CD1c-positive myeloid dendritic cell (primary cell): ENCODE data around the gene PRPF18.

Experiments used
- DNase-seq: peaks from one replicate; pipeline ENCODE4 v3.0.0-alpha.2; 2016; ENCODE audit errors: extremely low spot score

PRPF18 gene

DNA sequence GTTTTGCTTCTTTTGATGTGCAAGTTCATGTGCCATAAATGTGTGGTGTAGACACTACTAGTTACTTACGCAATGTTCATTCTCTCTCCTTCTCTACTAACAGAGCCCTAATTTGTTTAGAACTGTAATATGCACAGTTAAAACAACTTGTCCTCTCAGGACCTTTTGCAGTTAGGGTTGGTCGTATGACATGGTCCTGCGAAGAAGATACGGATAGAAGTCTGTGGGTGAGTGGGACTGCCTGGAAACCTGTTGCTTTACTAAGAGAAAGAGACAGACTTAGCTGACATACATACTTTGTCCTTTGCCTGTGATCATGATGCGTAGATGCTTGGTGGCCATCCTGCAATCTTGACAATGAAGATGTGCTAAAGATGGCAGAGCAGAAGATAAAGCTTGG is 51.1 kb downstream of the PRPF18 start:
- DNase-seq = no peak

DNA sequence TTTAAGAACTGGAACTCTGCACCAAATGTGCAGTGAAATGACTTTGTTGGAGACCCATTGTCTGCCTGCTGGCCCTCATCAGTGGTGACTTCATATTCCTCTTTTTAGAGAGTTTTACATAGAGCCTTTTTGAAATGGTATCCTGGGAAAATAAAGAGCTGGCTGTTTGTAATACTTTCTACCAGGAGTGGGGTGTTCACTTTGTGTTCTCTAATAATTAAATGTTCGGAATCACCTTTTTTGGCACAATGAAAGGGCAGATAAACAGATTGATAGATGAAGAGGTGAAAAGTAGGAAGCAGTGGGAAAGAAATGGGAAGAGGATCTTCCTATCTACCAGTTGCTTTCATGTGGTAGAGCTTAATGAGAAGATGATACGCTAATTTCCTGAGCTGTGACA is 55.5 kb downstream of the PRPF18 start:
- DNase-seq = no peak

DNA sequence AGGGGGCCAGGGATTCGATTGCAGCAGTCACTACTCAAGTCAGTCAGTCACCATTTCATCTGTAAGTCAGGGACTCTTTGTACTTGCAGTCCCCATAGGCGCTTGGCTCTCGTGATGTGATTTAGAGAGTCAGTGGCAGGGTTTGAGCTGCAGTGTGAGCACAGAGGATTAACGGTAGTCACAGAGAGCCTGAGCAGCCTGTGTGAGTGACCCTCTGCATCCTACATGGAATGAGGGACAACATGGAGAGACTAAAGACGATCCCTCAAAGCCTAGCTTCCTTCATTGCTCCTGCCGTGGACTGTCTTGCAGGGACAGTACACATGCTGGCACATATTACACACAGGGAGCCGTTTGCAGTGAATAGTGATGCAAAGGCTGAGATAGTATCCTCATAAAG is 56.3 kb downstream of the PRPF18 start:
- no peak for DNase-seq

DNA sequence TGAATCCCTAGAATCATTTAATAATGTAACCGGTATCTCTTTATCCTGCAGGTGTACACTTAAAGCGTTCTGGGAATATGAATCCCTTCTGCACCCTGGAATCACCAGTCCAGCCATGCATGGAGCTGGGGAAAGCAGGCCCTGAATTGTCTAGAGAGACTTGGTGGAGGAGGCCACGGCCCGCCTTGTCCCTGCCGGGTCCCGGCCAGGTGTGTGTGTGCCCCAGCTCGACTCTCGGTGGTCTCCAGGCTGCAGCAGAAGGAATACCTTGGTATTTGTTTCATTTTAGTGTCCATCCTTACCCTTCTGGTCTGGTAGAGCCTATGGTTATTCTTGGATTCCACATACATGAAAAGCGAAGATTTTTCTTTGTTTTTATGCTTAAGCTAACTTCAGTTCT is 58.1 kb downstream of the PRPF18 start:
- DNase-seq = no peak

DNA sequence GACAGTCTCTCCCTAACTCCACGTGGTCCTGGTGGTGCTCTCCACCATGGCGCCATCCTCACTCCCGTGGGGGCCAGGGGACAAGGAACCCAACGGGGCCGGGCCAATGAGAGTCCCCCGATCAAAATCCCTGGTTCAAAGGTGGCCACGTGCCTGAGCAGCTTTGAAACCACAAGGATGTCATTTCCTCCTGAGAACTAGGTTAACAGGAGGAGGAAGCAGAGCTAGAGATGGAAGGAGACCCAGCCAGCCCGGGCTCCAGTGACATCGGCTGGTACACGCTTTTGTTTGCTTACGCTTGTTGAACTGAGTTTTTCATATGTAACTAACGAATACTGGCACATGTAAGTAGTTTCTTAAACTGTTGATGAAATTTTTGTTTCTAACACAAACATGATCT is 61.7 kb downstream of the PRPF18 start:
- no peak for DNase-seq

DNA sequence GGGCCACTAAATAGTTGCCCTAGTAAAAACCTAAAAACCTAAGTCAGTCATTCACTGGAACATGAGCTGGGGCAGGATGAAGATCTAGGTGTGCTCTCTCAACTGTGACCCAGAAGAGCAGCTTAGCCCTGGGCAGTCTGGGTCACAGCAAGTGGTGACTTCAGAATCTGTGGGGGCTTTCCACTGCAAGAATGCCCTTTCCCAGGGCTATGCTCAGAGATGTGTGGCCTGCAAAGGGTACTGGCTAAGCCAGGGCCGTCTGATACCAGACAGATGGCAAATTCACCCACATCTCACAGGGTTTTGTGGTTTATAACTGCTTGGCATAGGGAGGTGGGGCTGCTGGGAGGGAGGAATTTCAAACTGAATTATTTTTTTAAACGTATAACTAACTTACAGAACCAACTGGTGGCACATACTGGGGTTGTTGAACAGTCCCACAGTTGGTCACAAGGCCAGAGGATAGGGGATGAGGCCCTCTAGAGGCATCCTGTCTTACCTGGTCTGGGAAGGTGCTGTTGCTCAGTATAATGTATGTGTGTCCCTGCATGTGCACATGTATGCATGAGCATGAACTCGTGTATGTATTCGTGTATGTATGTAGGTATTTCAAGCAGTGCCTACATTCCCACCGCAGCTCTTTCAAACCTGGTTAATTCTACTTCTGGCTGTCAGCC is 63.2 kb downstream of the PRPF18 start:
- DNase-seq = no peak

DNA sequence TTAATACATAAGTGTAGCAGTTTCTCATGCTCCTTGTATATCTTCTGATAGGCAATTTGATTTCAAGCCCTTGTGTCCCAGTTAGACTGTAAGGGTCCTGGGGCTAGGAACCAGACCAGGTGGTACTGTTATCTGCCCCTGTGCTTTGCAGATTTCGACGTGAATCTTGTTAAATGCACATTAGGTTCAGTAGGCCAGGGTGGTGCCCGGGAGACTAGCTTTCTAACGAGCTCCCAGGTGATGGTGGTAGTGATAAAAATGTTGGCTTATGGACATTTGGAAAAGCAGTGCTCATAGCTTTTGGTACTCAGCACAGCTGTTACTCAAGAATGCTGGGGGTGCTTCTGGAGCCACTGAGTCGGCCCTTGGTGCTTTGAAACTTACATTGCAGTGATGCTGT is 64.2 kb downstream of the PRPF18 start:
- no peak for DNase-seq

DNA sequence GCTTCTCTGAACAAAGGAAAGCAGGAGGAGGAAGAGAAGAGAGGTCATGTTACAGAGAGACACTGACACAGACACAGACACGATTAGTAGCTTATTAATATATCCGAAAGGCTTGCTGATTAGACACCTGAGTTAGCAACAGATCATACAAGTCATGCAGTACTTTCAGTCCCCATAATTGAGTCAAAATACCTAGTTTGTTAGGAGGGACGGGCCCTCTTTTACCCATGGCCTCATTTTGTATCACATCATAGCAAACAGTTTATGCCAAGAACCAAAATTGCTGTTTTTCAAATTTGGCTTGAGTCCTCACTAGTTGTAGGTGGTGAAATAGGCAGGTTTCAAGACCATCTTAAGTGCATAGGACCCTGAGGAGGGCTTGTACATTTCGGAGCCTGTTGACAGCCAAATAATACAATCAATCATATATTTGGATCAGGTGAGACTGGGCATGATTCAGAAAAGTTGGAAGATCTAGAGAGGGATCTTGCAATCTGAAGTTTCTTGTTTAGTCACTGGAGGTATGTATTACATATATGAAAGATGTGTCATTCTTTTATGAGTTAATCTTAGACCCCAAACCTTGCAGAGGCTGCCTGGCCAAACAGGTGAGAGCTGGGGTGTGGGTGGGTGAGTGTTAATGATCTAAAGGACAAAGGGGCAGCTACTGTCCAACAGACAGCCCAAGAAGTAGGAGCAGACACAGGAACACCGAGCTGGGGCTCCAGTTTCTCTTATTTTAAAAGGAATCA is 65.4 kb downstream of the PRPF18 start:
- no peak for DNase-seq

DNA sequence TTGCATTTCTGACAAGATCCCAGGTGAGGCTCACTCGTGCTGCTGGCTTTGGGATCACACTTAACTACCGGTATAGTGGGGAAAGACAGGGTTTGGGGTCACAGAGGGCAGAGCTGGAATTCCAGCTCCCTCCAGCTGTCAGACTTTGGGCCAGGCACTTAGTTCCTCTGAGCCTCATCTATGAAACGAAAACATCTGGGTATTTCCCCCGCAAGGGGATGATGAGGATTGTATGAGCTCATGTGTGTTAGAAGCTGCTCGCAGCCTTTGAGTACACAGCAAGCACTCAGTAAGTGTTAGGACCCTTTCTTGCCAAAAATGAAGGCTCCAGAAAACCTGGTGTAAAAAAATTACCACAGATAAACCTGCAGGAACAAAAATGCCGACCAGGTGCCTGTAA is 66.1 kb downstream of the PRPF18 start:
- no peak for DNase-seq

DNA sequence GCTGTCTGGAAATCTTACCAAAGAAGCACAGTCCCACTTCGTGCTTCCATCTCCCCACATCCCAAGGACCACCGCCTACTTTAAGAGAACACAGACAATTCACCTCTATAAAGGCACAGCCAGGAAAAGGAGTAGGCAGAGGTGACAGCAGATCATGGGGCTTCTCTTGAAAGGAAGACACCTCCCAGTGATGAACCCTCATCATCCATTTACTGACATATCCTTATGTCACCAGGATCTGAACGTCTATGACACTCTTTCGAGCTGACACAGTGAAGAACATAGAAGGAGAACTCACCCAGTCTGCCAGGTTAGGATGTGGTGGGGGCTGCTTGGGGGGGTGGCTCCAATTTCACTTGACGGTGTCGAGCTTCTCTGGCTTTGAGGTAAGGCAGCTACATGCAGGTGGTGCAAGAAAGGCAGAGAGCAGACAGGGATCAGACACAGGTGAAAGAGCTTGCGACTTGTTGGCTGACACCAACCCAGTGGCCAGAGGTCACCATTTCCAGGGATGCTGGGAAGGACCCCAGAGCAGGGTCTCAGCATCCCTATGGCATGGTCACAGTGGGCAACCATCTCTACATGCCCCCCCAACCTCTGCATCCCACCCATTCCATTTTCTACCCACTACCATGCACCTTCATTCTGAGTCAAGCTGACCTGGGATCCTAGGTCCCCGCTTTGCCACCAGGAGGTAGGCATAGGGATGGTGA is 67.5 kb downstream of the PRPF18 start:
- DNase-seq = no peak

DNA sequence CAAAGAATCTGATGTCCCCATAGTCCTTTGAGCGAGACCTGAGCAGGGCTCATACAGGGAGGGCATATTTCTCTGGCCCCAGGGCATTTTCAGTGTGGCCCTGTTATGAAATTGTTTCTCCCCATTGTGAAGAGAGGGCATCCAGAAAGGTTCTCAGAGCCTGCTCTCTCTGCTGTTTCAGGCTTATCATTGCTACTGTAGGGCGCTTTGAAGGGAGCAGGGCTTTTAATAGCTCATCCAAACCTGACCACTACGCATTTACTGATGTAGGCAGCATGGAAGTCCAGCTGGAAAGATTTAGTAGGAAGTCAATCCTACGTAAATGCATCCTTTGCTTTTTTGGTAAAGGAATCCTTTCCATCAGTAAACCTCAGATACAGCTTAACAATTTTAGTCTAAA is 68.1 kb downstream of the PRPF18 start:
- DNase-seq = no peak

DNA sequence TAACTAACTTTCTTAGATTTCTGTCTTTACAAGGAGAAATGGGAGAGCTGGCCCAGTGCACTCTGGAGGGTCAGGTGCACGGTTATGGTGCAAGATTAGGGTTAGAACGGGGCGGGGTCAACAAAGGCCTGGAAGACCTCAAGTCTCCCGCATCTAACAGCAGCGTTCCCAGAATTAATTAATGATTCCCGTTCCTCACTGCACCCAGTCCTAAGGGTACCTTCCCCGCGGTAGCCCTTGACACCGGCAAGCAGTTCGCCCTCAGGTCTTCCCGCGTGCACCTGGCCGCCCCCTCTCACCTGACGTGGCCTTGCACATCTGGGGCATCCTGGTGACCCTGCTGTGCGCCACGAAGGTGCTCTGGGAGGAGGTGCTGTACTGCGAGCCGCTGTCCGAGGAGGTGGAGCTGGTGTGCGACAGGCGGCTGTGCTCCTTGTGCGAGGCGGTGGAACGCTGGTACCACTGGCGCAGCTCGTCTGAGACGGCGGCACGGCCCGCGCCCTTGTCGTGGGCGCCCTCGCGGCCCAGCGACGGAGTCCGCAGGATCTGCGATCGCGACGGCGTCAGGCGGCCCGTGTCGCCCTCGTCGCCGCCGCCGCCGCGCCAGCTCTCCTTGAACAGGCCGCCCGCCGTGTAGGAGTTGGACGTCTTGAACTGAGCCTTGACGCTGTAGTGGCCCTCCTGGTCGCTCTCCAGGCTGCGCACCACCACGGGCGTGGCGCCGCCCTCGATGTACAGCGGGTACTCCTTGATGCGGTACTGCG is 69.8 kb downstream of the PRPF18 start:
- DNase-seq = no peak

DNA sequence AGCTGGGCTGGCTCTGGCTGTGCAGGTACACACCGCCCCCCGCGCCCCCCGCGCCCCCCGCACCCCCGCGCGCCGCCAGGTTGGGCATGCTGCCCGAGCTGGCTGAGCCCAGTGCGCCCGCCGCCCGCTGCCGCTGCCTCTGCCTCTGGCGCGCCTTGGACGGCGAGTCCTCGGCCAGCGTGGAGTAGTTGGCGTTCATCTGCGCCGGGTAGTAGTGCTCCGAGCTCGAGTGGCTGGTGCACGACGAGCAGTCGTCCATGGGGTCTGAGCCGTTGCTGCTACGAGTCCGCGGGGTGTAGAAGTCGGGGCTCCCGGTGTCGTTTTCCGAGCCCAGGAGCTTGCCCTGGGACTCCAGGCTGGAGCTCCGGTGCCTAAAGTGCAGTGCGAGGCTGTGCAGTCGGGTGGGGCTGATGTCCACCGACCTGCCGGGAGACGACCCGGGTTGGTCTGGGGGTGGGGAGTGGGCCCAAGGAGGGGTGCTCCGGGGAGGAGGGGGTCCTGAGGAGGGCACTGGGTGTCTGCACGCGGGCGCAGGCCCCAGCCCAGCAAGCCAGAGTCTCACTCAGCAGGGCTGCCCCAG is 70.4 kb downstream of the PRPF18 start:
- DNase-seq = no peak

DNA sequence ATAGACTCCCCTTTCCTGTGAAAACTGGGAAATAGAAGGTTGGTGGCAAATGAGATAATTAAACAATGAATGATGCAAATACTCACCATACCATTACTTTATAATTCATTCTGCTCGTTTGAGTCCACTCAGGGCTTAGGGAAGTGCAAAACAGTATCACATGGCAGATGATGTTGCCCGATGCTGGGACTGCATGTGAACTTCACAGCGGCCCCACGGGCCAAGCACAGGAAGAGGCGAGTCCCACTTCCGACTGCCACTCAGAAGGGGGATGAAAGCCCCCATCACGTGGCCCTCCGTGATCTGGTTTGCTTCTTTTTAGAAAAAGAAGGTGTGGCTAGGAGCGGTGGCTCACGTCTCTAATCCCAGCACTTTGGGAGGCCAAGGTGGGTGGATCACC is 71.5 kb downstream of the PRPF18 start:
- DNase-seq = no peak

DNA sequence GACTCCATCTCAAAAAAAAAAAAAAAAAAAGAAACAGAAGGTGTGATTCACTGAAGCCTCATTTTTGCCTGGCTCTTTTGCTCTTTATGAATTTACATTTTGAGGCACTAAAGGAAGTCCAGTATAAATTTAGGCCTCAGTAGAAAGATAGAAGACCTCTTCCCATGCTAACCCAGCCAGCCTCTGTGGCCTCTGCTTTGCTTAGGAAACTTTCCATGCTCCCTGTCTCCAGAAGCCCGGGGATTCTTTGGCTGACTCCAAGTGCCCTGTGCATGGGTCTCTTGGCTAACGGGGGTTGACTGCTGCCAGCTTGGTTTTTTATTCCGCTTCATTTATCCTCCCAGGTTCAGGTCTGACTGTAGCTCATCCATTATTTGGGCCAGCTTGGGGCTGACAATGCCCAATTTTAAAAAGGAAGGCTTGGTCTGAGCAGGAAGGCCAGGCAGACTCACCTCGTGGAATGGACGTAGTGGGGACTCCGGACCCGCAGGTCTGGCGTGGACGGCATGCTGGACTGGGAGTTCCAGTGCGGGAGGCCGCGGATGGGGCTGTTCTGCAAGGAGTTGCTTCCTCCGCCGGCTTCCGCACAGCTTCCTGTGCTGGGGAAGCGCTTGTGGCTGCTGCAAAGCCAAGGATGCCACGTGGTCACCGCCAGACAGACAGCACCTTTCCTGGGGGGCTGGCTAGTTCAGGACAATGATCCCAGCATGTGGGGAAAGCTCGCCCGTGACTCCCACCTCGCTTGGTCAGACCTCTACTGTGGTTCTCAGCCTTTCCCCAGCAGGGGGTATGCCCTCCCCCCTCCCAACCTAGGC is 72.3 kb downstream of the PRPF18 start:
- DNase-seq = no peak

DNA sequence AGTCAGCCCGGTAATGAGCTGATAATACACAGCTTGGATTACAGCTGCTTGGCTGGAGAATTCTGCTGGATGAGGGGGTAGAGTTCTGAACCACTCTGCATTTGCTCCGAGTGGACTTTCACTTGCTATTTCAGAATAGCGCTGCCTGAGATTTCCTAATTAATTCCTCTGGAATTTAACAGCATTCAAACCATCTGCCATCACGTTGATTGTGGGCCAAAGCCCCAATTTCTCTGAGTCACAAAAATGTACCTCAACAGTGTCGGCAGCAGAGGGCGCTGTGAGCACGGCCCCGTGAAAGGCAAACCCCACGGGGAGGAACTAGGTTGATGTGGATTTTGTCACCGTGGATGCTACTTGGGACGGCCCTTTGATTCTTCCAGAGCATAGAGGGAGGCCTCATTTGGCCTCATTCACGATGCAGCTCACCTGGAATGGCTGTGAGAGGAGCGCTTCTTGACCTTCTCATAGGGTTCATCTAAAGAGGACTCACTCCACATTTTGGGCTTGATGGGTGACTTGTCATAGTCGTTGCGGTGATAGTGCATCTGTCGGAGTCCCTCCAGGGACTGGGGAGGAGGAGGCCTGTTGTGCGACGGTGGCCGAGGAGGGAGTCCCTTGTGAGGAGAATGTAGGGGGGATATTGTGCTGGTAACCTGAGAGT is 73.3 kb downstream of the PRPF18 start:
- peak; percentile 72 for DNase-seq

DNA sequence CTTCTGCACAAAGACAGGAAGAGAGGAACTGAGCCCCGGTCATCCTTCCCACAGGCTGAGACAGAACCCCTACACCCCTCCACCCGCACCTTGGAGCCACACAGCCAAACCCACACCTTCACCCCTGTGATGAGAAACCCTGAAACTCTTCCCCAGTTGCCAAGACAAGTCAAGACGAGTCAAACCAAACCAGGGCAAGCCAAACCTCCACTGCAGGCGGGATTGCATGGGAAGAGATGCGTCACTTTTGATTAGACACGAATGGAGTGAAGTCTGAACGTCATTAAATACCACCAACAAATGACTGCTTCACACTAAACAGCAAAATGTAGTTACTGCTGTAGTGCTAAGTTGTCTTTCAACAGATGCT is 73.8 kb downstream of the PRPF18 start:
- no peak for DNase-seq

DNA sequence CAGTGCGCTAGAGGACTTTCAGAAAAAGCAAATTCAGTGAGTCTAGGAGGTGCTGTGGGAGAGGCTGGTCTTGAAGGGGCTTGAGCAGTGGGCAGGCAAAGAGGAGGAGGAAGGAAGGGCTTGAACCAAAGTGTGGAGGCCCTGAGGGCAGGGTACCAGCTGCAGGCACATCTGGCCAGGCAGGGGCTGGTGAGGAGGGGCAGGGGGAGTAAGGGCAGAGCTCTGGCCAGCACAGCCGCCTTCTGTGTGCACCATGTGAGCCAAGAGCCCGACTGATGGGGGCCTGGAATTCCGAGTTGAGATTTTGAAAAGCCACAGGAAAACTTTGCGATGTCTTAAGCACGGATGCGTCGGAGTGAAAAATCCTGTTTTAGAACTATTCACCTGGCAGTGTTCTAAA is 74.5 kb downstream of the PRPF18 start:
- no peak for DNase-seq

DNA sequence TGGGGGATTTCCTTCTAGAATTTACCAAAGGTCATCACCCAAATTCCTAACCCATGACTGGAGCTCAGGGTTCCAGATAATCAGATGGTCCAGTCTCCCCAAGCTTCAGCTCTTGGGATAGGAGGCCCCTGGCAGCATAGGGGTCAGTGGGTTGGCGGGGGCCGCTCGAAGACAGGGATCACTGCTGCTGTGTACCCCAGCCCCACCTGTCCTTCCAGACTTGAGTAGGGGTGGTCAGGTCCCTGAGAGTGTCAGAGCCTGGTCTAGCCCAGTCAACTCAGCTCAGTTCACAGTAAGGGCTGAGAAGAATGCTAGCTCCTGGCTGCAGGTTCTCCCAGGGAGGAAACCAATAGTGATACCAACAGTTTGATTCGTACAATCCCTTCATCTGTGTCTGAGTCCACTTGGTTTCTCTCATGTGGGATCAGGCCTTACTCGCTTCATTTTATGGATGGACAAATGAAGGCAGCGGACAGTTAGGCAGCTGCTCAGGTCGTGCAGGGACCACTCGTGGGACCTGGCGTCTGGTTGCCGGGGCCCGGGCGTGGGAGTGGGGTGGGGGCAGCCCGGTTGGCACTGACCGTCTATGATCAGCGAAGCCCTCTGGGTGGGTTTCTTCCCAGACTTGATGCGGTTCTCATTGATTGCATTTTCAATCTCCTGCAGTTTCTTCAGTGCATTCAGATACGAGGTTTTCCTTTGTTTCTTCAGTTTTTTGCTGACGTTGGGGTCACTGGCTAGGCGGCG is 78.9 kb downstream of the PRPF18 start:
- DNase-seq = no peak

DNA sequence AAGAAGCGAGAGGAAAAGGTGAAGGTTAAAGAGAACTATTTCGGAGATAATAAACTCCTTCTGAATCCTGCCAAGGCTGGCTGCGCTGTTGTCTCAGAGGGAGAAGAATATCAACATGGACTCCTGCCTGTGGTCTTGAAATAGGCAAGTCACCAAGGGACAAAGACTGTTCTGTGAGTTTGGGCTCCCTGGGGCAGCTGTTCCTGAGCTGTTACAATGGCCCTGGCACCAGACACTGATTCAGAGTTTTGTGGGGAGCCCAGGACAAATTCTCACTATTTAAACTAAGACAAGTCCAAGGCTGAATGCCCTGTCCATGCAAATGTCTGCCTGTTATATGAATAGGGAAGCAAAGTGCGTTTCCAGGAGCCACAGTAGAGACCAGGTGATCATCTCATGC is 81.4 kb downstream of the PRPF18 start:
- no peak for DNase-seq
